Measurements from ENCODE around the gene QSOX2.

Gene QSOX2

GRCh38 chr9:136245219-136246150 is at the start of gene QSOX2:
TSS of gene QSOX2 (minus strand) at chr9:136245812. CDS start at chr9:136245803, 9 bp downstream.
- DNase-seq (ENCODE audit: low read depth, low spot score), result no peak

- DNase-seq (ENCODE audit: low read depth, low spot score), result no peak
Measured at GRCh38 chr9:136295055-136295454, 49.4 kb upstream of the QSOX2 start.

- DNase-seq (ENCODE audit: low read depth, low spot score), result no peak
Measured at GRCh38 chr9:136294437-136294836, 48.8 kb upstream of the QSOX2 start.

- no peak for DNase-seq (ENCODE audit: low read depth, low spot score)
Measured at GRCh38 chr9:136293476-136294077, 48.0 kb upstream of the QSOX2 start.

- no peak for DNase-seq (ENCODE audit: low read depth, low spot score)
Measured at GRCh38 chr9:136292591-136293448, 47.2 kb upstream of the QSOX2 start.

GRCh38 chr9:136292026-136292538 is 46.5 kb upstream of the QSOX2 start:
- DNase-seq (ENCODE audit: low read depth, low spot score), result no peak

- DNase-seq (ENCODE audit: low read depth, low spot score), result no peak
Measured at GRCh38 chr9:136291306-136292025, 45.9 kb upstream of the QSOX2 start.

- DNase-seq (ENCODE audit: low read depth, low spot score), result no peak
Measured at GRCh38 chr9:136290508-136291000, 44.9 kb upstream of the QSOX2 start.

GRCh38 chr9:136289651-136290507 is 44.3 kb upstream of the QSOX2 start:
- DNase-seq (ENCODE audit: low read depth, low spot score), result no peak

- DNase-seq (ENCODE audit: low read depth, low spot score), result no peak
Measured at GRCh38 chr9:136287960-136288753, 42.5 kb upstream of the QSOX2 start.

- no peak for DNase-seq (ENCODE audit: low read depth, low spot score)
Measured at GRCh38 chr9:136286987-136287379, 41.4 kb upstream of the QSOX2 start.

- no peak for DNase-seq (ENCODE audit: low read depth, low spot score)
Measured at GRCh38 chr9:136286359-136286986, 40.9 kb upstream of the QSOX2 start.

GRCh38 chr9:136285501-136286358 is 40.1 kb upstream of the QSOX2 start:
- no peak for DNase-seq (ENCODE audit: low read depth, low spot score)

GRCh38 chr9:136284951-136285350 is 39.3 kb upstream of the QSOX2 start:
- DNase-seq (ENCODE audit: low read depth, low spot score), result no peak

GRCh38 chr9:136284311-136284710 is 38.7 kb upstream of the QSOX2 start:
- no peak for DNase-seq (ENCODE audit: low read depth, low spot score)

- DNase-seq (ENCODE audit: low read depth, low spot score), result peak; percentile 28
Measured at GRCh38 chr9:136283291-136284235, 38.0 kb upstream of the QSOX2 start.

Measured in smooth muscle cell of the brain vasculature (primary cell).